ENCODE results near the gene AUTS2.

AUTS2 gene

DNA sequence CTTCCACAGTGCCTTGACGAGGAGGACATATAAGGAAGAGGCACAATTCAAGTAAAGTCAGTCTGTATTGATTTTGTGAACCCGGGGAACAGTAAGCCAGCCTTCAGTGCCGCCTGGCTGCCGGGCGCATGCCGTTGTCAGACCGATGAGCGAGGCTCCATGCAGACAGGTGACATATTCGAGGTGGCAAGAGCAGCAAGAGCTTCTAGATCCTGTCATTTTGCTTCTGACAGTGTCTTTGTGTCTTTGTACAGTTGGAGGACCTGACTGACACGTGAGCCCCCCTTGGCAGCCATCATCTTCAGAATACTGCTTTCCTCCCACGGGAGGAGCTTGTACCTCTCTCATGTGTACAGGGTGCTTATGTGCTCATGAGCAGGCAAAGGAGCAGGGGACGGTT, 1146.2 kb downstream of the AUTS2 start:
- no peaks in the 10 kb centered on the region for H3K9me3 ChIP-seq (ENCODE audit: control insufficient read depth, insufficient read depth, low read depth, low read length)
- POLR2A ChIA-PET, result no interaction called here
- no peaks in the 10 kb centered on the region; a peak in 1 of 3 replicates for H3K36me3 ChIP-seq (ENCODE audit: control insufficient read depth in 2 of 2, insufficient read depth in 1 of 2, low read length in 2 of 2)
- CTCF ChIA-PET, result interaction anchor here (0.5 kb wide), 1 partner anchor 16 kb away, joined by 7 read pairs; no protein-coding TSS in a partner anchor
- H3K27ac ChIP-seq (ENCODE audit: extremely low read depth, low read depth, low read length), result no peak overlapping the region
- H3K4me1 ChIP-seq (ENCODE audit: control insufficient read depth, insufficient read depth, low read length), result no peaks in the 10 kb centered on the region
- H3K4me3 ChIP-seq (ENCODE audit: low read depth, low read length), result no peak overlapping the region
- TF ChIP-seq ZNF2 (tag by site-specific recombination; IDR thresholded peaks at IDR 0.05), result no peak
- TF ChIP-seq KLF1 (tag by site-specific recombination; IDR thresholded peaks at IDR 0.05), result no peak
- TF ChIP-seq ZNF391 (tag by site-specific recombination; IDR thresholded peaks at IDR 0.05; ENCODE audit: borderline replicate concordance, low read depth), result no peak
- no peak for TF ChIP-seq GLI4 (tag by site-specific recombination; IDR thresholded peaks at IDR 0.05)
- TF ChIP-seq ZNF157 (tag by site-specific recombination; IDR thresholded peaks at IDR 0.05), result no peak
- TF ChIP-seq ZNF202 (tag by site-specific recombination; IDR thresholded peaks at IDR 0.05; ENCODE audit: borderline replicate concordance), result no peak
- TF ChIP-seq, protein P1, sequence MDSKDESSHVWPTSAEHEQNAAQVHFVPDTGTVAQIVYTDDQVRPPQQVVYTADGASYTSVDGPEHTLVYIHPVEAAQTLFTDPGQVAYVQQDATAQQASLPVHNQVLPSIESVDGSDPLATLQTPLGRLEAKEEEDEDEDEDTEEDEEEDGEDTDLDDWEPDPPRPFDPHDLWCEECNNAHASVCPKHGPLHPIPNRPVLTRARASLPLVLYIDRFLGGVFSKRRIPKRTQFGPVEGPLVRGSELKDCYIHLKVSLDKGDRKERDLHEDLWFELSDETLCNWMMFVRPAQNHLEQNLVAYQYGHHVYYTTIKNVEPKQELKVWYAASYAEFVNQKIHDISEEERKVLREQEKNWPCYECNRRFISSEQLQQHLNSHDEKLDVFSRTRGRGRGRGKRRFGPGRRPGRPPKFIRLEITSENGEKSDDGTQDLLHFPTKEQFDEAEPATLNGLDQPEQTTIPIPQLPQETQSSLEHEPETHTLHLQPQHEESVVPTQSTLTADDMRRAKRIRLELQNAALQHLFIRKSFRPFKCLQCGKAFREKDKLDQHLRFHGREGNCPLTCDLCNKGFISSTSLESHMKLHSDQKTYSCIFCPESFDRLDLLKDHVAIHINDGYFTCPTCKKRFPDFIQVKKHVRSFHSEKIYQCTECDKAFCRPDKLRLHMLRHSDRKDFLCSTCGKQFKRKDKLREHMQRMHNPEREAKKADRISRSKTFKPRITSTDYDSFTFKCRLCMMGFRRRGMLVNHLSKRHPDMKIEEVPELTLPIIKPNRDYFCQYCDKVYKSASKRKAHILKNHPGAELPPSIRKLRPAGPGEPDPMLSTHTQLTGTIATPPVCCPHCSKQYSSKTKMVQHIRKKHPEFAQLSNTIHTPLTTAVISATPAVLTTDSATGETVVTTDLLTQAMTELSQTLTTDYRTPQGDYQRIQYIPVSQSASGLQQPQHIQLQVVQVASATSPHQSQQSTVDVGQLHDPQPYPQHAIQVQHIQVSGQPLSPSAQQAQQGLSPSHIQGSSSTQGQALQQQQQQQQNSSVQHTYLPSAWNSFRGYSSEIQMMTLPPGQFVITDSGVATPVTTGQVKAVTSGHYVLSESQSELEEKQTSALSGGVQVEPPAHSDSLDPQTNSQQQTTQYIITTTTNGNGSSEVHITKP (tag by site-specific recombination; IDR thresholded peaks at IDR 0.05), result no peak
- TF ChIP-seq ZNF792 (tag by site-specific recombination; IDR thresholded peaks at IDR 0.05), result no peak
- no peak for TF ChIP-seq IKZF3 (tag by site-specific recombination; IDR thresholded peaks at IDR 0.05)
- TF ChIP-seq ZFP41 (tag by site-specific recombination; IDR thresholded peaks at IDR 0.05; ENCODE audit: borderline replicate concordance), result no peak
- TF ChIP-seq ZNF664 (tag by site-specific recombination; IDR thresholded peaks at IDR 0.05), result no peak
- TF ChIP-seq, protein P2, sequence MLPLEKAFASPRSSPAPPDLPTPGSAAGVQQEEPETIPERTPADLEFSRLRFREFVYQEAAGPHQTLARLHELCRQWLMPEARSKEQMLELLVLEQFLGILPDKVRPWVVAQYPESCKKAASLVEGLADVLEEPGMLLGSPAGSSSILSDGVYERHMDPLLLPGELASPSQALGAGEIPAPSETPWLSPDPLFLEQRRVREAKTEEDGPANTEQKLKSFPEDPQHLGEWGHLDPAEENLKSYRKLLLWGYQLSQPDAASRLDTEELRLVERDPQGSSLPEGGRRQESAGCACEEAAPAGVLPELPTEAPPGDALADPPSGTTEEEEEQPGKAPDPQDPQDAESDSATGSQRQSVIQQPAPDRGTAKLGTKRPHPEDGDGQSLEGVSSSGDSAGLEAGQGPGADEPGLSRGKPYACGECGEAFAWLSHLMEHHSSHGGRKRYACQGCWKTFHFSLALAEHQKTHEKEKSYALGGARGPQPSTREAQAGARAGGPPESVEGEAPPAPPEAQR (tag by site-specific recombination; IDR thresholded peaks at IDR 0.05), result no peak
- TF ChIP-seq ZNF510 (tag by site-specific recombination; IDR thresholded peaks at IDR 0.05; ENCODE audit: insufficient replicate concordance), result no peak

DNA sequence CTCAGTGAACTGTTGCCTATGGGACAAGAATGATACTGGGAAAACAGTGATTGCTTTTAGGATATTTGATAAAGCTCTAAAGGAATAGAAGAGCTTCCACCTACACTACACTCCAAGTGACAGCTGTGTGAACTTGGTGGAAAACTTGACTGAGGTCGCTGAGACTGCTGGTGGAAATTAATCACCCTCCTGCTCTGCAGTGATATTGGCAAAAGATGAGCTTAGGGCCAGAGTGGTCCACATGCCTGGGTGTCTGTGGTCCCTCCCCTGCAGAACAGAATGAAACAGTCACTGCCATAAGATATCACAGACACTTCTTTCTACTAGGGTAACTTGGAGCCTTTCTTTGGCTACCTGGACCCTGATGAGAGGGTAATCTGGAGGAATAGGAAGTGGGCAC, 1151.6 kb downstream of the AUTS2 start:
- H3K4me1 ChIP-seq (ENCODE audit: control insufficient read depth, insufficient read depth, low read length), result 0 out of 2 replicates have a peak, but pooled peaks cover 8% of the 10 kb centered on the region
- CTCF ChIA-PET, result no interaction called here
- no peaks in the 10 kb centered on the region for H3K9me3 ChIP-seq (ENCODE audit: control insufficient read depth, insufficient read depth, low read depth, low read length)
- TF ChIP-seq, protein P3, sequence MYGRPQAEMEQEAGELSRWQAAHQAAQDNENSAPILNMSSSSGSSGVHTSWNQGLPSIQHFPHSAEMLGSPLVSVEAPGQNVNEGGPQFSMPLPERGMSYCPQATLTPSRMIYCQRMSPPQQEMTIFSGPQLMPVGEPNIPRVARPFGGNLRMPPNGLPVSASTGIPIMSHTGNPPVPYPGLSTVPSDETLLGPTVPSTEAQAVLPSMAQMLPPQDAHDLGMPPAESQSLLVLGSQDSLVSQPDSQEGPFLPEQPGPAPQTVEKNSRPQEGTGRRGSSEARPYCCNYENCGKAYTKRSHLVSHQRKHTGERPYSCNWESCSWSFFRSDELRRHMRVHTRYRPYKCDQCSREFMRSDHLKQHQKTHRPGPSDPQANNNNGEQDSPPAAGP (tag by site-specific recombination; IDR thresholded peaks at IDR 0.05), result no peak
- no peak for TF ChIP-seq ZNF37A (tag by site-specific recombination; IDR thresholded peaks at IDR 0.05)
- no peak for TF ChIP-seq ZNF16 (tag by site-specific recombination; IDR thresholded peaks at IDR 0.05; ENCODE audit: low read depth)
- no peak for TF ChIP-seq ZNF843 (tag by site-specific recombination; IDR thresholded peaks at IDR 0.05)
- no peak for TF ChIP-seq SALL2 (tag by site-specific recombination; IDR thresholded peaks at IDR 0.05; ENCODE audit: borderline replicate concordance)
- TF ChIP-seq ZNF169 (tag by site-specific recombination; IDR thresholded peaks at IDR 0.05), result no peak
- no peak overlapping the region for H3K4me3 ChIP-seq (ENCODE audit: low read depth, low read length)
- no peak overlapping the region for H3K27ac ChIP-seq (ENCODE audit: extremely low read depth, low read depth, low read length)
- H3K36me3 ChIP-seq (ENCODE audit: control insufficient read depth in 2 of 2, insufficient read depth in 1 of 2, low read length in 2 of 2), result no peaks in the 10 kb centered on the region; a peak in 1 of 3 replicates
- POLR2A ChIA-PET, result no interaction called here
